Non-pigmented ciliary epithelial cell (primary cell): ENCODE measurements around the gene SNORC.
A peak's percentile ranks its signal among the peaks of the same experiment; 100 is the strongest.

Experiments
- DNase-seq: peaks from one replicate; pipeline ENCODE4 v3.0.0-alpha.2; 2010; ENCODE audit warnings: low read depth

SNORC gene

DNA sequence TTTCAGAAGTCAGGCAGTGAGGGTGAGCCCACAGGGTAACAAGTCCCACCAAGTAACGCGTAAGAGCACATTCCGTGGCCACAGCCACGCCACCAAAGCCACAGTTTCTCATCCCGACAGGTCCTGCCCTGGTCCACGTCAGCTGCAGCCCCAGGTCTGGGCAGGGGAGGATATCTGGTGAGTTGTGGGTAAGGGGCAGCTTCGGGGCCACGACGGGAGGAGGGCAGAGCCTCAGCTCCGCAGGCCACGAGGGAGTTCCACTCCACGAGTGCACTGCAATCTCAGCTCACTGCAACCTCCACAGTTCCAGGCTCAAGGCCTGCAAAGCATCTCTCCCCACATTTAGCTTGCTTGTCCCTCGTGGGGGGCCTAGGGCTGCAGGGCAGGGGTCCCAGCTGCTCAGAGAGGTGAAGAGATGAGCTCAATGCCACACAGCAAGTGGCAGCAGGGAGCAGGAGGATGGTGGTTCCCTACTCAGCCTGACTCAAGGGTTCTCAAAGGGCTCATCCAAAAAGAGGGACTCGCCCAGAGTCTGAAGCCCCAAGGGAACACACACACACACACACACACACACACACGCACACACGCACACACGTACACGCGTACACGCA lies 12.5 kb downstream of the SNORC start:
- DNase-seq: no peak

DNA sequence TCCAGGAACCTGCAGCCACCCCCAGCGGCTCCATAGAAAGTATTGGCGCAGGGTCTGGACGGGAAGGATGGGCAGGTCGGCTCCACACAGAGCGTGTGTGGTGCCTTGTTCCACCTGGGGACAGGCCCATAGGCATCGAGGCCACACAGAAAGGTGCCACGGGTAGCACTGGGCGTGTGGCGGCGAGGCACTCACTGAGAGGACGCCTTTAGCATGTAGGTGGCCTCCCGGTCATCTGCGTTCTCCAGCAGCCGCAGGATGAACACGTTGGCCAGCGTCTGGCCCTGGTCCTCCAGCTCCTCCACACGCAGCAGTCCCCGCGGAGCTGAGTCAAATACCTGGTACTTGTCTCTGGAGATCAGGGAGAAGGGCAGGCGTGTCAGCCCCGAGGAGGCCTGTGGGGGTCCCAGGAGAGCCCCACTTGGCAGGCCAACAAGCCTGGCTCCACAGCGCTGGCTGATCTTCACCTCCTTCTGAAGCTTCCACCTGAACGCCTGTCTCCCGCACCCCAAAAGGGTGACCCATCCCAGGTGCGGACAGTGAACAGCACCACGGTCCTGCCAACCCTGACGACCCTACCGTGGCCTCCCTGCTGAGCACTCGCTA lies 13.2 kb downstream of the SNORC start:
- DNase-seq: no peak

DNA sequence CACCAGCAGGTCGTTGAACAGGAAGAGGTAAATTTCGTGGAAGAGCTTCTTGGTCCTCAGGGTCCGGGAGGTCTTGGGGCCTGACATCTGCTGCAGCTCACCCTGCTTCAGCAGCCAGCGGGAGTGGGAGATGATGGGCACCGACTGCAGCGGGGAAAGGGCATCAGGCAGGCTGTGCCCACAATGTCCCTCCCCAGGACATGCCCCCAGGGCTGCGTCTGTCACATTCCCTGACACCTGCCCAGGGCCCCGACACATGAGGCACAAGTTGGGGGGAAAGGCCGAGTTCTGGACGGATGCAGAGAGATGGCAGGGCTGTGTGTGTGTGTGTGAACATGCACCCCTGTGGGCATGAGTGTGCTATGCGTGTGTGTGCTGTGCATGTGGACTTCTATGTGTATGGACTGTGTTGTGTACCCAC lies 13.9 kb downstream of the SNORC start:
- DNase-seq: no peak

DNA sequence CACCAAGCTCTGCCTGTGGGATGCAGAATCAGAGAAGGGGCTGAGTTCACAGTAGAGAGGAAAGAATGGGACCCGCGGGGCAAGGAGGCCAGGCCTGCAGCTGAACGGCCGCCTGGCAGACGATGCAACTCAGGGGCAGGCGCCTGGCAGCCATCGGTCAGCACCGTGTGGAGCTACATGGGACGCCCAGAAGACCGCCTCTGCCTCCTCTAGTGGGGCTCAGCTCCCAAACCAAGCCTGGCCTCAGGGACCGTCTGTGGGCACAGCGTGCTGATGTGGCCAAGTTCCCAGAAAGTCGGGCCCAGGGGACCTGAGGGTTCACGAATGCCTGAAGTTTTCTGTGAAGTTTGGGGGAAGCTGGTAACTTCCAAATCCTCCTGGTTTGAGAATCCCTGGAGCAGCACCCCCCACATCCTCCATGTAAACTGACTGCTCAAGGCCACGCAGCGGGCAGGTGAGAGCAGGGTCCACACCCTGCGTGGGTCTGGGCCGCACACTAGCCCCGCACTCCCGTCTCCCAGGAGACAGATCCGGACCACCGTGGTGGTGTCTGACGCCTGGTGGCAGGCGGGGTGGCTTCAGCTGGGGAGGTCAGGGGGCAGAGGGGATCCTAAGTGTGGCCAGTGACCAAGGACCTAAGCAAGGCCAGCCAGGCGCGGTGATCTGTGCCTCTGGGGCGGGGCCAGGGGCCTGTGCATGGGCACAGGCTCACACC lies 14.6 kb downstream of the SNORC start:
- no peak for DNase-seq

DNA sequence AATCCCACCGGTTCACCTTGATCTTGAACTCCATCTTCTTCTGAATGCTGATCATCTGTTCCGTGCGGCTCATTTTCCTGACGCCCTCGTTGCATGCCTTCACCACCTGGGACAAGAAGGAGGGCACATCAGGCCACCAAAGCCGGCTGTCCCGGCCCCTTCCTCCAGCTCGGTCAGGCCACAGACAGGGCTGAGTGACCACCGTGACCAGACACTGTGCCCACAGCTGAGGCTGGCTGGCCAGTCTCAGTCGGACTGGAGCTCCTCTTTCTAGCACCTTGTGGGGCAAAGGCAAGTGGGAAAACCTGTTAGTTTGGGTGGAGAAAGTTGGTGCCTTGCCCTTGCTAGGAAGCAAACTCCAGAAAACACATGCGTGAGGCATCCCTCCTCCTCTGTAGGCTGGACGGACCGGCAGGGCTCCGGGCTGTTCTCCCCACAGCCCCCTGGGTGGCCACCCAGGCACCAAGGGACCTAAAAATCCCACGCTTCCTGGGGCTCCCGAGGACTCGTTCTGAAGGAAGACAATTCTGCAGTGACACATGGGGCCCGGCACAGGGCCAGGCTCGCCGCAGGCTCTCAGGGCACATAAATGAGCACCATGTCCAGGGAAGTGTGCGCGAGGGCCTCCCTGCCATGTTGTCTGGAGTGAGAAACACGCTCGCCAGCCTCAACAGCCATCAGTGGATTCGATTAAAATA lies 15.3 kb downstream of the SNORC start:
- no peak for DNase-seq

DNA sequence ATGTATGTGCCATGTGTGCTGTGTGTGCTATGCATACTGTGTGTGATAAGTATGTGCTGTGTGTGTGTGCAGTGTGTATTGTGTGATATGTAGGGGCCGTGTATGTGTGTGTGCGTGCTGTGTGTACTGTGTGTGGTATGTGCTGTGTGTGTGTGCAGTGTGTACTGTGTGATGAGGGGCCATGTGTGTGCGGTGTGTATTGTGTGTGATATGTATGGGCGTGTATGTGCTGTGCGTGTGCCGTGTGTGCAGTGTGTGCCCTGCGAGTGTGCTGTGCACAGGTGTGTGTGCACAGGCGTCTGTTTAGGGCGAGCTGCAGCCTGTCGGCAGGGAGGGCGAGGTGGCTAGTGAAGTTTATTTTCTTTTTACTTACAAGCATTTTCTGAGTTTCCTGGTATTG lies 16.1 kb downstream of the SNORC start:
- no peak for DNase-seq

DNA sequence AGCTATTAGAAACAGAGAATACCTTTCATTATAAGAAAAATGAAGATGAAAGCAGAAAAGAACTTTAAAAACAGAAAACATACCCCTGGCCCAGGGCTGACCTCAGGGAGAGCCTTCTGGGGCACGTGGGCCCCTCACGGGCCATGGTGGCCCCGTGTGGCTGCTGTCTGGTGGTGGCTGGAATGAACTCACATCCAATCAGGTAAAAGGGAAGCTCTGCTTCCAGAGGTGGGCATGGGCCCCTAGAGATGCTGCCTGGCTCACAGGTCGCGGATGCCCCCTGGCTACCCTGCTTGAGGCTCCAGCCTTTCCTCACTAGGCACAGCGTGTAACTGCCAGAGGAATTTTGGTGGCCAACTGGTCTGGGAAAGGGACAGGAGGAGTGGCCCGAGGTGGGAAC lies 16.6 kb downstream of the SNORC start:
- DNase-seq: no peak

DNA sequence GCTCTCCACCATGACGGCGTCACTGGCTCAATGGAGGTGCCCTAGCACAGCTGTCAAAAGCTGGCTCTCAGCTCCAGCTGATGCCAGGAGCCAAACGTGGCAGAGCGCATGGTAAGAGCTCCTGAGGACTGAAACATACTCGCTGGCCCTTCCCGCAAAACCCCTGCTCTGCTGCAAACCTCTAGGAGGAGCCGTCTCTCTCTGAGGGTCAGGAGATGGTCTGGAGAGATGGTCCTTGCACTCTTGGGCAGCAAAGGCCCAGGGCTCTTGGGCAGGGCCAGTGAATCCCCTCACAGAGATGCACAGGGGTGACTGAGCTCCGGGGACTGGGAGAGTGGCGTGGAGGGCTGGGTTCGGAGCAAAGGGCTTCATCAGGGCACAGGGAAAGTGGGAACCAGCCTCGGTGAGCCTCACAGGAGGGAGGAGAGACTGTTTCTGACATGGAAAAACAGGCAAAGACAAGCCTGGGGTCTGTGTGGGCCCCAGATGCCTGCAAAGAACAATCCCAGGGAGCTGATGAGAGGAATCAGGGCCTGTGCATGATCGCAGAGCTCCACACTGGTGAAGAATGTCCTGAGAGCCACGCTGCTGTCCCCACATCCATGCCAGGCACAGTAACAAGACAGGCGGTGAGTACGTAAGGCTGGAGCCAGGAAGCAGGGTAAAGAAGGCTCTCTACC lies 17.2 kb downstream of the SNORC start:
- DNase-seq: no peak

DNA sequence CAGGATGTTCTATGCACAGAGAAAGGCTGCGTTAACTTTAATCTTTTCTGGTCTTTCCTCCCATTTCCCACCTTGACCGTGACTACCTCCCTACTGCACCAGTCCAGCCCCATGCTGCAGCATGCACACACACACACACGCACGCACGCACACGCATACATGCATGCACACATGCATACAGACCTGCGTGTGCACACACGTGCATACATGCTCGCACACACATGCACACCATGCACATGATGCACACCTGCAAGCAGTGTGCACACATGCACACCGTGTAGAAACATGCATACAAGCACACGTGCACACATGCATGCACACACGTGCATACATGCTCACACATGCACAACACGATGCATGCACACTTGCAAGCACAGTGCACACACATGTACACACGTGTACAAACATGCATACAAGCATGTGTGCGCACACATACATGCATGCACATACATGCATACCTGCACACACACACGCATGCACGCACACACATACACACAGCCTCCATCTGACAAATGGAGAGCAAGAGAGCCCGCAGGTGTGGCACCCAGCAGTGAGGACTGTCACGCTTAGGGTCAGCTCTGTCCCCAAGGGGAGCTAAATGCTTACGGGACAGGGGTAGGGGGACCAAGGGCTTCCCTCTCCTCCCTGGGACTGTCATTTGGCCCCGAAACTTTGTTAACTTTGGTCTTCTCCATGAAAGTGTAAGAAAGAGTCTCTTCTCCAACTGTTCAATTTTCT lies 18.2 kb downstream of the SNORC start:
- DNase-seq: no peak

DNA sequence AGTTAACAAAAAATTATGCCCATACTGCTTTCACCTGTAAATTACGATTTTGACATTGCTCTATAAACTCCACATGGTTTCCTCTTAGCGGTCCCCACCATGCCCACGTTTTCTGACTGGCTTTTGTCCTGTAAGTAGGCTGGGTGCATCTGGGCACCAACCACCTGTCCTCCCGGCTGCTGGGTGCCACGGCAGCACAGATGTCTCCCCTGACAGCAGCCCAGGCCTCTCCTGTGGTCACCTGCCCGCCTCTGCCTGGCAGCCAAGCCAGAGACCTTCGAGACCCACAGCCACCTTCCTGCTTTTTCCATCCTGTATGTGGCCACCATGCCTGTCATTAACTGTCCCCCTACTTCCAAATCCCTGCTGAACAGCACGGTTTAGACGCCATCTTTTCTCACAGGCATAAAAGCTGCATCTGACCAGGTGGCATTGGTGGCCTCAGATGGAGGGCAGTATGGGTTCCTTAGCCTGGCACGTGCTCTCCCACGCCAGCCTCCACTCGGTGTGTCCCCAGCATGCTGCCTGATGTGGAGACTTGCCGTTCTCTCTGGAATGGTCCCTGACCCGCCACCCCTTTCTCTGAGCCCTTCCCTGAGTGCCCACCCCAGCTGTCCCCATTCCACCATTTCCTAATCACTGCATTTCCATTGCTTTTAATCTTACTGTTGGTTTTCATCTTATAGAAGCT lies 18.9 kb downstream of the SNORC start:
- no peak for DNase-seq

DNA sequence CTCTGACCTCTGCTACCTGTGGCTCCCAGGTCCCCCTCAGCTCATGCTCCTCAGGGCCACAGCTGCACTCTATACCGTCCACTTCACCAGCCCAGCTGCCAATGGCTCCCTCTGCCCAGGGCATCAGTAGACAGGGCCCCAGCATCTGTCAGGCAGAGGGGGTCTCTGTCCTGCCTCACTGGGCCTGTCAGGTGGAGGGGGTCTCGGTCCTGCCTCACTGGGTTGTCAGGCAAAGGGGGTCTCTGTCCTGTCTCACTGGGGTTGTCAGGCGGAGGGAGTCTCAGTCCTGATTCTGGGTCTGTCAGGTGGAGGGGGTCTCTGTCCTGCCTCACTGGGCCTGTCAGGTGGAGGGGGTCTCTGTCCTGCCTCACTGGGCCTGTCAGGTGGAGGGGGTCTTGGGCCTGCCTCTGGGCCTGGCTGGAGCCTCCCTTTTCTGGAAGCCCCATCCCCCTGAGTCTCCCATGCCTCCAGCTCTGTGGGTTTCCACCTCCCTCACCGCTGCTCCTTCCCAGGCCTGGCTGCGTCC lies 19.9 kb downstream of the SNORC start:
- no peak for DNase-seq

DNA sequence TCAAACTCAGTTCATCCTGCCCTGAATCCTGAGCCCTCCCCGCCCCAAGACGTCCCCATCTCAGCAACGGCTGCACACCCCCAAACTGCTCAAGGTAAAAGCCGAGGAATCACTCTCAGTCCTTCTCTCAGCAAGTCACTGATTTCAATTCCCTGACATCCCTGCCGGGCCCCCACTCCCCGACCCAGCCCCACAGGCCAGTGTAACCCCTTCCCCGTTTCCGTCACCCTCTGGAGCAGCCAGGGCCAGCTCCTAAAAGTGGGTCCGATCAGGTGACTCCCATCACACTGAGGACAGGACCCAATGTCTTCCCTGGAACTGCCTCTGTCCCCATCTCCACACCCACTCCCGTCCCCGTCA lies 20.5 kb downstream of the SNORC start:
- DNase-seq: no peak

DNA sequence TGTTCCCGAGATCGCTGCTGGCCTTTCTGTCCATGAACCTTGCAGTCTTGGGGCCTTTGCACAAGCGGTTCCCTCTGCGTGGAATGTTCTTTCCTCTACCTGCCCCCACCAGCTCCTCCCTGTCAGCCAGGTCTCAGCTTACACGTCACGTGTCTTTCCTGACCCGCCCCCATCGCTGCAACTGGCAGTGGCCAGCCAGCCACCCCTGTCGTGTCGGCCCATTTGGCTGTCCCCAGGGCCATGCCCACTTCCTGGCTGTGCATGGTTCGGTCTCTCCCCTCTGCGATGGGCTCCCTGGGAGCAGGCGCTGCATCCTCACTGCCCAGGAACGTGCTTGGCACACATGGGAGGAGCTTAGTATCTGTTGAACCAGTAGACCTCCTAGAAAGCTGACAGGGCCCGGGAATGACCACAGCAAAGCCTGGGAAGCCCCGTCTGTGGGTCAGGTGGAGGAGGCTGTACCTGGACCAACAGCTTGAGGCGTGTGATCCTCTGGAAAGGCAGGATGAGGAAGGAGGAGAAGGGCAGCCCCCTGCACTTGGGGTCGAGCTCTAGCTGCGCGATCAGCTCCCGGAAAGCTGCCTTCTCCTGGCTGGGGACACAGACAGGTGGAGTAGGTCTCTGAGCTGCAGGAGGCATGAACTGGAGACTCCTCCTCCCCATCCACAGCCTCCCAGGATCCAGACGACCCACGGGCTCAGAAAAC lies 21.0 kb downstream of the SNORC start:
- no peak for DNase-seq

DNA sequence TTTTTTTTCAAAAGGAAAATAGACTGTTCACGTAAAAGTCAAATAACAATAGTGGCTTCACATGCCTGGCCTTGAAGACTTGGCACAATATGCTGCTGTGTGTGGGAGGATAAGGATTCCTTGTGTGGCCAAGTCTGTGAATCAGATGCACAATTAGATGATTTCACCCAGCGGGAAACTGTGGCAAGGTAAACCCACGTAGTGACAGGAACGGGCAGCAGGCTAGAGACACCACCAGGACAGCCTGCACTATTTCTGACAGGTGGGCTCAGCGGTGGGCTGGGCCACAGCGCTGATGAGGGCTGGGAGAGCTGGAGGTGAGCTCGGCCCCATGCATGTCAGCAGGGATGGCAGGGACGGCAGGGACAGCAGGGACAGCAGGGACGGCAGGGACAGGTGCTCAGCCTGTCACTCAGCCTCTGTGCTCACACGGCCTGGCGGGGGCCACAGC lies 21.6 kb downstream of the SNORC start:
- peak; percentile 34 for DNase-seq

DNA sequence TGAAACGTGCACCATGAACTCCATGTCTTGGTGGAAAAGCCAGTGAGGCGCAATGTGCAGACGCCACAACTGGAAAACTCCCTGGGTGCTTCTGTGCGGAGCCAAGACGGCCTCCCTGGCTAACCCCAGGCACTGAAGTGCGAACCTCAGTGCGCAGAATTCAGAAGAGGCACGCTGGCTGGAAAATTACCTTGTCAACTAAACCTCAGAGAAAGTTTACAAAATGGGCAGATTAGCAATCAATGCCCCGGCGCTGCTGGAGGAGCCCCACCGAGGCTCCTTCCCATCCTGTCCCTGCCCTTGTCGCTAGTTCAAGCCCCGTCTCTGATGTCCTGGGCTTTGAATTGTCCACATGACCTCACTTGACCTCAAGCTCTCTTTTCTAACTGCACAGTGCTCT lies 22.2 kb downstream of the SNORC start:
- DNase-seq: no peak

DNA sequence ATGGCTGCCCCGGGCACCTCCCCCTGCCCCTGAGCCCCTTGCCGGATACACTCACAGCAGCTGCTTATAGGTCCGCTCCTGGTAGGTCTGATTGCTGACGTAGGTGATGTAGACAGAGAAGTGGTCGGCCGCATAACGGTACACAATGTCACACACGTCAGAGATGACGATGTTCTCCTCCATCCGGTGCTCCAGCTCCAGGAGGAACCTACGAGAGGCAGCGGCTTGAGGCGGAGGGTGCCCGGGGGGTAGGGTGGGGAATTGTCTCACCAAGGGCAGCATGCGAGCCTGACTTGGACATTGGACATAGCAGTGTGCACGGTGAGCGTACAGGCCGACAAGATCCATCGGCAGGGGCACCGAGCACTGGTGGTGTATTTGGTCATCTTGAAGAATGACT lies 22.8 kb downstream of the SNORC start:
- DNase-seq: no peak

DNA sequence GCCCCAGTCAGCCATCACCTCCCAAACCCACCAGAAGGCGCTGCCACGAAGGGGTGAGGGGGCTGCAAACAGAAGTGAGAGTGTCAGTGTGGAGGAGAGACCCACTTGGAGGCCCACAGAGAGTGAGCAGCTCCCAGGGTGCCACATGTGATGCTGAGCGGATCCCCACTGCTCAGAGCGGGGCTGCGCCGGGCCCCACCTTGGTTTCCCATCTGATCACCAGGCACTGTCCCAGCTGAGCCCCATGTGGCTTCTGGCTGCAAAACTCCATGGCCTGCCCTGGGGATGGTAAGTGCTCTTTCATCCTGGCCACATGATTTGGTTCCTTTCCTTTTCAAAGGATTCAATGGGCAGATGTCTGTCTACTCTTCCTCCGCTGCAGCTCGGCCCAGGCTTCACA lies 23.8 kb downstream of the SNORC start:
- no peak for DNase-seq

DNA sequence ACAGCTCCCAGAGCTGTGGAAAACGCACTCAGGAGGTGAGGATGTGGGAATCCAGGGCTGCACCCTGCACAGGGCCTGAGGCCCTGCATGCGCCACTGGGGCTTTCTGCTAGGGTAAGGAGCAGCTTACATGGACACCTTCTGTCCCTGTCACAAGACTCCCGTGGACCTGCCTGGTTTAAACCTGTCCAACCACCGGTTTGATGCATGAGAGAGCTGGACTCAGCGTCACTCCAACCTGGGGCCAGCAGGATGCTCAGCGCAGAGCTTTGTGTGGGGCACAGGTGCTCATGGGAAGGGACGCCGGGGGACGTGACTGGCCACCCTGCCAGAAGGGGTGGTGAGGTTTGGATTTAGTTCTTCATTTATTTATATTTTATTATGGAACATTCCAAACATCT lies 24.2 kb downstream of the SNORC start:
- no peak for DNase-seq

DNA sequence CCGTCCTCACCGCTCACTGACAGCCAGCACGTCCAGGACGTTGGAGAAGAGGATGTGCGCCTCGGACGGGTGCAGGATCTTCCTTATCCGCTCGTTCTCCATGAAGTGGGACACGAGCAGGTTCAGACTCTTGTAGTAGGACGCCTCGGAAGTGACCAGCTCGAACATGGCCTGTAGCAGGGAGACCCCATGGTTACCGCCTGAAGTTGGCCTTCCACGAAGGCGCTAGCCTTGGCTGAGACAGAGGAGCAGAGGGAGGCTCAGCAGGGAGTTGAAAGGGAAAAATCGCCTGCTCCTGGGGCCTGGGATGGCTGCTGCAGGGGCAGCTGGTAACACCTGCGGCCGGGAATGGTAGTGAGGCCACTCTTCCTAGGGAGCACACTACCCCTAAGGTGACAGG lies 24.7 kb downstream of the SNORC start:
- DNase-seq: no peak

DNA sequence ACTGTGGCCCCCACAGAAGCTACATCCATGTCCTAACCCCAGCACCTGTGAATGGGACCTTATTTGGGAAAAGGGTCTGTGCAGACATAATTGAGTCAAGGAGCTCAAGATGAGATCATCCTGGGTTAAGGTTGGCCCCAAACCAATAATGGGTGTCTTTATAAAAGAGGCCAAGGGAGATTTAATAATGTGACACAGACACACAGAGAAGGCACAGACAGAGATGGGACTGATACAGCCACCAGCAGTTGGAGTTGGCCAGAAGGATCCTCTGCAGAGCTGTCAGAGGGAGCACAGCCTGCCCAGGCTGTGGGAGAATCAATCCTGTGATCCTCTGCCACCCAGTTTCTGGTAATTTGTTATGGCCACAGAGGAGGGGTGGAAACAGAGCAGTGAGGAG lies 26.0 kb downstream of the SNORC start:
- DNase-seq: no peak
